GM13977 (cell line): ENCODE results near the gene CCDC61.

Experiments used
- DNase-seq: peaks from one replicate; pipeline ENCODE4 v3.0.0; 2012; ENCODE audit warnings: low spot score
- CTCF ChIP-seq: IDR thresholded peaks from 2 replicates; pipeline ENCODE4 v1.5.1; 2012; ENCODE audit warnings: mild to moderate bottlenecking, control low read depth; ENCODE audit not compliant: insufficient read depth; ENCODE audit errors: extremely low read depth, missing control alignments
- in situ Hi-C: fragments of 300-500 bp; cut with MboI; formaldehyde crosslinking; loops from one replicate; pipeline ENCODE4 v1.12.0; 2022; ENCODE audit warnings: low sequenced_read_pairs, low pct_unique_long_range_greater_than_20kb, mixed read lengths, inconsistent platforms; ENCODE audit not compliant: unreplicated experiment

CCDC61 gene

GRCh38 chr19:46020819-46021125, 25.5 kb downstream of the CCDC61 start:
- in situ Hi-C loops, result loop anchor here (10.0 kb wide), 1 partner anchor 244 kb away; no protein-coding TSS in a partner anchor
- no peak for TF ChIP-seq CTCF
- no peak for DNase-seq

GRCh38 chr19:46021531-46022041, 26.3 kb downstream of the CCDC61 start:
- no peak for TF ChIP-seq CTCF
- DNase-seq, result no peak
- in situ Hi-C loops, result loop anchor here (10.0 kb wide), 1 partner anchor 243 kb away; no protein-coding TSS in a partner anchor

- no peak for DNase-seq
- no peak for TF ChIP-seq CTCF
- in situ Hi-C loops, result loop anchor here (10.0 kb wide), 1 partner anchor 243 kb away; no protein-coding TSS in a partner anchor
Measured at GRCh38 chr19:46022061-46022430, 26.8 kb downstream of the CCDC61 start.

GRCh38 chr19:46022431-46023310, 27.4 kb downstream of the CCDC61 start, which contains the start of gene PGLYRP1:
Gene PGLYRP1, minus strand, starts transcription at chr19:46023053. Its CDS starts 32 bp downstream, at chr19:46023021.
- TF ChIP-seq CTCF, result no peak
- in situ Hi-C loops, result loop anchor here (10.0 kb wide), 1 partner anchor 242 kb away; no protein-coding TSS in a partner anchor
- DNase-seq, result no peak

- no peak for TF ChIP-seq CTCF
- in situ Hi-C loops, result loop anchor here (10.0 kb wide), 1 partner anchor 241 kb away; no protein-coding TSS in a partner anchor
- no peak for DNase-seq
Measured at GRCh38 chr19:46023311-46023779, 28.1 kb downstream of the CCDC61 start.

- no peak for TF ChIP-seq CTCF
- no peak for DNase-seq
- in situ Hi-C loops, result loop anchor here (10.0 kb wide), 1 partner anchor 239 kb away; no protein-coding TSS in a partner anchor
Measured at GRCh38 chr19:46025835-46026234, 30.6 kb downstream of the CCDC61 start.
